HG02852 (cell line): ENCODE data around the gene ZNF555.
"Not testable (repeated sequence)": the region's sequence is repeated elsewhere in the genome, so short reads cannot be mapped to it uniquely, and the experiment has no call there.

Experiments used
- ATAC-seq: cut with Tn5 transposase; IDR thresholded peaks from one replicate; pipeline ENCODE4 v1.9.1; 2021; ENCODE audit warnings: mild to moderate bottlenecking, moderate library complexity; ENCODE audit not compliant: unreplicated experiment

Gene ZNF555

DNA sequence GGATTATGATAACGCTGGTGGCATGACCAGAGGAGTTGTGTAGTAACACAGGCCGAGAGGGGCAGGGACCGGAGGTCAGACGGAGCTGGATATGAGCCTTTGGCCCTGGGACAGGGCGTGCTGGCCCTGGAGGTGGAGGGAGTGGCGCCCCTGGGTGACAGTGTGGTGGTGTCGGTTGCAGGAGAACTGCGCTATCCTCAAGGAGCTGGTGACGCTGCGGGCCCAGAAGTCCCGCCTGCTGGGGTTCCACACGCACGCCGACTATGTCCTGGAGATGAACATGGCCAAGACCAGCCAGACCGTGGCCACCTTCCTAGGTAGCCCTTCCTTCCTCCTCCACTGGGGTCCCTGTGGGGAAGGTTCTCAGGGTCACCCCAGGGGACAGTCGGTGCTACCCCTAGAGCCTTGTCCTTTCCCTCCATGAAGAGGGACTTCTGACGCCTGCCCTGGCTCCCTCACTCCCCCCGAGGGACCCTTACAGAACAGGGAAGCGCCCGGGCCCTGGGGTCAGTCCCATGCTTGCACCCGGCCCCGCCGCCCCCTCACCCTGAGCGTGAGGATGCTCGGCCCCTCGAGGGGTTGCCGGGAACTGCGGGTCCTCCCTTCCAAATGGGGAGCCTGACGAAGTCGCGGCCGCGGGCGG, 34.4 kb upstream of the ZNF555 start:
- no peak for ATAC-seq

DNA sequence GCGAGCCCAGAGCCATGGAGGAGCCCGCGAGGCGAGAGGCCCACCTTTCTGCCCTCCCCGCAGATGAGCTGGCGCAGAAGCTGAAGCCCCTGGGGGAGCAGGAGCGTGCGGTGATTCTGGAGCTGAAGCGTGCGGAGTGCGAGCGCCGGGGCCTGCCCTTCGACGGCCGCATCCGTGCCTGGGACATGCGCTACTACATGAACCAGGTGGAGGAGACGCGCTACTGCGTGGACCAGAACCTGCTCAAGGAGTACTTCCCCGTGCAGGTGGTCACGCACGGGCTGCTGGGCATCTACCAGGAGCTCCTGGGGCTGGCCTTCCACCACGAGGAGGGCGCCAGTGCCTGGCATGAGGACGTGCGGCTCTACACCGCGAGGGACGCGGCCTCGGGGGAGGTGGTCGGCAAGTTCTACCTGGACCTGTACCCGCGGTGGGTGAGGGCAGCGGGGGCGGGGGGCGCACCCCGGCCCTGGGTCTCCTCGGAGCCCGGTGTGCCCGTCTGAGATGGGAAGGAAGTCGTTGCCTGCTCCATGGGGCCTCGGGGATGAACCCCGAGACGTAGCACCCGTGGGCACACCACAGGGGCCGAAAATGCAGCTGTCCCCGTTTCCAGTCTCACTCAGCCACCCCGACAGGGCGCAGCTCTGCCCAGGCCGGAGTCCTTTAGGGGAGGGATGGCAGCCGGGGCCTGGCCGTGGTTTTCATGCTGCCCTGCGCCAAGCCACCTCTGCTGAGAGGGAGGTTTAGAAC, 33.7 kb upstream of the ZNF555 start:
- no peak for ATAC-seq

DNA sequence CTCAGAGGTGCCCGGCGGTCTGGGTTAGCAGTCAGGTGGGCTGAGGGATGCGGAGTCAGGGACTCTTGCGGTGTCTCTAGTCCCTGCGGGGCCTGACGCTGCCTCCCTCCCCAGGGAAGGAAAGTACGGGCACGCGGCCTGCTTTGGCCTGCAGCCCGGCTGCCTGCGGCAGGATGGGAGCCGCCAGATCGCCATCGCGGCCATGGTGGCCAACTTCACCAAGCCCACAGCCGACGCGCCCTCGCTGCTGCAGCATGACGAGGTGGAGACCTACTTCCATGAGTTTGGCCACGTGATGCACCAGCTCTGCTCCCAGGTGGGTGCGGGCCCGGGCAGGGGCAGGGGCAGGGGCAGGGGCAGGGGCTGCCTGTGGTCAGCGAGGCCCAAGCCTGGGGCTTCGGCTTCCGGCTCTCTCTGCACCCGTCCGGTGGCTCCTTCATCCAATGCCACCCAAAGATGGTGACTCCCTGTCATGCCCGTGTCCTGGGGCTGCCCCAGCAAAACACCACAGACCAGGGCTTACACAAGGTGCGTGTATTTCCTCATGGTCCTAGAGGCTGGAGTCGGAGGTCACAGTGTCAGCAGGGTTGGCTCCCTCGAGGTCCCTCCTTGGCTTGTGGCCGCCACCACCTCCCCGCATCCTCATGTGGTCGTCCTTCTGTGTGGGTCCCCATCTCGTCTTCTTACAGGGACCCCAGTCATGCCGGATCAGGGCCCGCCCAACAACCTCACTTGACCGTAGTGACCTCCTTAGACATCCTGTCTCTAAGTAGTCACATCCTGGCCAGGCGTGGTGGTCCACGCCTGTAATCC, 32.9 kb upstream of the ZNF555 start:
- no peak for ATAC-seq

DNA sequence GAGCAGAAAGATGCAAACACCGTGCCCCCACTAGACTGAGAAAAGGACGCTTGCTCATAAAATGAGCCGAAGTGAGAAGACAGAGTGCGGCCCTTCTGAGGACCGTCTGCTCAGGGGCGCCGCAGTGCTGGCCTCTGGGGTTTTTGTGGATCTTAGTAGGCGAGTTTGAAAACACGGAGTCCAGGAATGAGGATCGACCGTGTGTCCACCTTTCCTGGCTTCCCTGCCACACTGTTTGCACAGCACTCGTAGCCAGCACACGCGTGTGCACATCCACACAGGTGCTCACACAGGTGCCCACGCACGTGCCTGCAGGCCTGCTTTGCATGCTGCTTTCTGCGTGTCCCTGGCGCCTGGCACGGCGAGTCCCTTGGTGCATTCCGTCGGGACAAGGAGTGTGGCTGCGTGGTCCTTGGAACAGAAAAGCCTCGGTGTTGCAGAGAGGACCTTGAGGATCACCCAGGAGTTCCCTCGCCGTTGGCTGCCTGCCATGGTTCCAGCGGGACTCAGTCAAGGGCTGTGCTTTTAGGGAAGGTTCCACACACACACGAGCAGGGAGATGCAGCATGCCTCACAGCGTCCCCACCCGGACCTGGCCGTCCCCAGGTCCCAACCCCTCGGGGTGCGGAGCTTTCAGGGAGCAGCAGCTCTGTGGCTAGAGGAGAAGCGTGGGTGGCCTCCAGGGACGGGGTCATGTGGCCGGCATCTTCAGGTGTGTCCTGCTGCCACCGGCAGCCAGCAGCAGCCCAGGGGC, 31.7 kb upstream of the ZNF555 start:
- no peak for ATAC-seq

DNA sequence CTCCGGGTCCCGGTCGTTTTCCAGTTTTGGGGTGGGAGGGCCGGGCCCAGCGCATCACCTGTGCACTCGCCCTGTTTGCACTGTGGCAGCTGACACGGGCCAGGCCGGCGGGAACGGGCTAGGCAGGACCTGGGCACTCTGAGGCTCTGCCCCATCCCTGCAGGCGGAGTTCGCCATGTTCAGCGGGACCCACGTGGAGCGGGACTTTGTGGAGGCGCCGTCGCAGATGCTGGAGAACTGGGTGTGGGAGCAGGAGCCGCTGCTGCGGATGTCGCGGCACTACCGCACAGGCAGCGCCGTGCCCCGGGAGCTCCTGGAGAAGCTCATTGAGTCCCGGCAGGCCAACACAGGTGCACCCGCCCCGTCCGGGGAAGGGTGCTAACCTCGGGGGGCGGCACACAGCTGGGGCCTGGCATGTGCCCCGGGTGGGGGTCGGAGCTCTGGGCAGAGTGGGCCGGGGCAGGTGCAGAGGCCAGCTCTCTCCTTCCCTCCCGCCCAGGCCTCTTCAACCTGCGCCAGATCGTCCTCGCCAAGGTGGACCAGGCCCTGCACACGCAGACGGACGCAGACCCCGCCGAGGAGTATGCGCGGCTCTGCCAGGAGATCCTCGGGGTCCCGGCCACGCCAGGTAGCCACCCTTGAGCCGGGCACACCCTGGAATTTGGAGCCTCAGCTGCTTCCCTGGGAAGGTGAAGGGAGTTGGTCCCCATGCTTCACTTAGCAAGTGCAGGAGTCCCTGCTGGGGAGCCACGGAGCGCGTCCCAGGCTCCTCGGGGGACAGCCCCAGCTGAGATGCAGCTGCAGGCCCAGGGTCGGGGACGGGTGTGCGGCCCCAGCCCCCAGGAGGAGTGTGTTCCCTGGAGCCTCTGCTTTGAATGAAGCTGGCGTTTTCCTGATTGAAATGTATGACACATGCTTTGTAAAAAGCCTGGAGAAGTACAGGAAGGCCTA, 30.9 kb upstream of the ZNF555 start:
- ATAC-seq: no peak

DNA sequence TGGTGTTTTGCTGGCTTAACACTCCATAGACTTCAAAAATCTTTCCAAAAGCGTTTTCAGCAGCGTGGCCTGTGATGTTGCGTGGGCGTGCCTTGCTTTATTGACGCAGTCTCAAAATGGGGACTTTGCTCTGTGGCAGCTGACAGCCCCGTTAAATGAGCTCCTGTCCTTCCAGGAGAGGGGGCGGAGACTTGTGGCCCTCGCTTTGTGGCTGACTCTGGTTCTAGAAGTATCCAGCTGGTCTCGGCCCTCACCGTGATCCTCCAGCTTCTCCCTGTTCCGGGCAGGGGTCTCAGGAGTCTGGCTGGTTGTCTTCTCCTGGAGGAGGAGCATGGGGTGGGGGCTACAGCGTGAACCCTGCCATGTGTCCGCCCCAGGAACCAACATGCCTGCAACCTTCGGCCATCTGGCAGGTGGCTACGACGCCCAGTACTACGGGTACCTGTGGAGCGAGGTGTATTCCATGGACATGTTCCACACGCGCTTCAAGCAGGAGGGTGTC, 30.0 kb upstream of the ZNF555 start:
- no peak for ATAC-seq

DNA sequence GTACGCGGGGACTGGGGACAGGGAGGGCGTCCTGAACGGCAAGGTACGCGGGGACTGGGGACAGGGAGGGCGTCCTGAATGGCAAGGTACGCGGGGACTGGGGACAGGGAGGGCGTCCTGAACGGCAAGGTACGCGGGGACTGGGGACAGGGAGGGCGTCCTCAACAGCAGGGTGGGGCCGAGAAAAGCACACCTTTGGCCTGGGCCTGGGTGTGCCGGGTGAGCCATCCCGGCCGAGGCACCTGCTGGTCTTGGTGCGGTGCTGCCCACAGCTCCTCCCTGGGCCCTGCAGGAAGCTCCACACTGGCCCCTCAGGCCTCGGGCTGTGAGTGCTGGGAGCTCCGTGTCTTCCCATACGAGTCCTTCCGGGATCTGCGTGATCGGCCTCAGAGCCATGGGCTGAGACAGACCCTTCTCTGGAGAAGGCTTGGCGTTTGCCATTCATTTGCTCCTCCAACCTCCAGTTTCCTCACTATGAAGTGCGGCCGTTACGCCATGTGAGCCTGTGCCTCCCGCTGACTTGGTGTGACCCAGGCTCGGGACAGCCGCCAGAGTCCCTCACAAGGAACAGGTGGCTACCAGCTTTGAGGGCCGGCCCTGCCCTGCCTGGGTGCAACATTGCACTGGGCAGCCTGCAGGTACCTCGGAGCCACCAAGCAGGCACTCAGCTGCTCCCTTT, 29.4 kb upstream of the ZNF555 start:
- ATAC-seq: no peak

DNA sequence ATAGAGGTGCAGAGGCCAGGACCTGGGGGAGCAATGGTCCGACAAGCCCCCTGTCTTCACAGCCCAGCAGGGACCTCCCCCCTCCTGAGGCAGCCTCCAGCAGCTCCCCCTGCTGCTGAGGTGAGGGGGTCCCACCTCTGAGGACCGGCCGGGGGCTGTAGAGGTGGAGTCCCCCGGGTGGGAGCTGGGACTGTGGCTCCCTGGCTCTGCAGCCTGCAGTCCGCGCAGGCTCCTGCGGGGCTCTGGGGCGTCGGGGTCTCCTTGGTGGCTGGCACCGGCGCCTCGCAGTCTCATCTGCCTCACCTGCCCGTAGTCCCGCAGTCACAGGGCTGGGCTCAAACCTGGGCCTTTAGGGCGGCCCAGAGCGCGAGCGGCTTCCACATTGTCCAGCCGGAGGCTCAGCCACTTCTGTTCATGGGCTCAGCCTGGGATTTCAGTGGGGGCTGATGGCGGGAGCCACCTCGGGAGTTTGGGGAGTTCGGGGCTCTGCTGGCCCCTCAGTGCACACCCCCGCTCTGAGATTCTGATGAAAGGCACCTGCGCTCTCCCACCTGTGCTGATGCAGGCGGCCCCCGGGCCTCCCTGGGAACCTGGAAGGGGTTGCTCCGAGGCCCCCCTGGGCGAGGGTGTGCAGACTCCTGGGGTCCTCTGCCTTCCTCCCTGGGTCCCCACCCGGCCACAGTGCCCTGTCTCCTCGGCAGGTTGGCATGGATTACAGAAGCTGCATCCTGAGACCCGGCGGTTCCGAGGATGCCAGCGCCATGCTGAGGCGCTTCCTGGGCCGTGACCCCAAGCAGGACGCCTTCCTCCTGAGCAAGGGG, 28.7 kb upstream of the ZNF555 start:
- ATAC-seq: no peak

DNA sequence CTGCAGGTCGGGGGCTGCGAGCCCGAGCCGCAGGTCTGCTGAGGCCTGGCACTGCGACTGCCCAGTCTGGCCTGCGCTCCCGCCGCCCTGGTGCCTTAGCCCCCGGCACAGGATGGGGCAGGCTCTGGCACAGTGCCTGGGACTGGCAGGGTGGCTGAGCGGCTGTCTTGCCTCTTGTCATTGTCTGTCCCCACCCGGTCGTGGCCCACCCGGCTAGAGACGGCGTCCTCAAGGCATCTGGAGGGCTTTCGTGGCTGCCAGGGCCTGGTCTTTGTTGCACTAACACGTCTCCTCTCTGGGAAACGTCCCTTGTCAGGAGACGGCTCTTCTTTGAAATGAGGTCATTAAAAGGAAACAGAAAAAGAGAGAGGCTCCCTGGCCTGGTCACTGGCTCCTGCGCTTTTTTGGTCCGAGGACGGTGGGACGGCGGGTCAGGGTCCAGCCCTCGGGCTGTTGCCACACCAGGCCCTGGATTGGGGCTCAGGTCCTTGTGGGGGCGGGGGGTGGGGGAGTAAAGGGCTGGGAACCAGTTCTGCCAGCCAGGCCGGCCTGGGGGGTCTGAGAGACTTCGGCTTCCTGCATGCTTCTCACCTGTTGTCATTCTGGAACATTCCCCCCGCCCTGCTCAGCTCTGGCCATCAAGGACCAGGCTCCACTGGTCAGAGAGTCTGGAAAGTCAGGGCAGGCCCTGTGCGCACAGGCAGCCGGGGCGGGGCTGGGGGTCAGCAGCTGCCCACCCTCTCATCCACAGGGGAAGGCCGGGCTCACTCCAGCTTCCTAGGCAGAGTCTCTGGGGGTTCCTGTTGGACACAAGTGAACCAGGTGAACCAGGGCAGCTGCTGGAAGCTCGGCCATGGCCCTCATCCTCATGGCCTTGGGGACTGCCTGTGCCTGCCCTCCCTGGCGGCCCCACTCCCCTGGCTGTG, 27.8 kb upstream of the ZNF555 start:
- no peak for ATAC-seq

DNA sequence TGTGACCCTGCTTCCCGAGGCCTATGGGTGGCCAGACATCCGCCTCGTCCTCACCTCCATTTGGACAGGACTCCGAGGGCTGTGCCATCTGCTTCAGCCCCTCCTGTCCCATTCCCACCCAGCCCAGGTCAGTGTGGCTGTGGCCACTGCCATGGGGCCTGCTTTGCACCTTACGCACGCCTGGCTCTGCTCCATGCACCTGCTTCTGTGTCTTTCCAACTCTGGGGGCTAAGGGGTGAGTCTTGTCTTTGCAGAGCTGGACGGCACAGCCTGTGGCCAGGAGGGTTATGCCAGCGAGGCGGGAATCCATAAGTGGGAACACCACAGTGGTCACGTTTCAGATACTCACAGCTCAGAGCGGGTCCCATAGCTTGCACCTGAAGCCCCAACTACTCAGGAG, 26.8 kb upstream of the ZNF555 start:
- ATAC-seq: no peak

DNA sequence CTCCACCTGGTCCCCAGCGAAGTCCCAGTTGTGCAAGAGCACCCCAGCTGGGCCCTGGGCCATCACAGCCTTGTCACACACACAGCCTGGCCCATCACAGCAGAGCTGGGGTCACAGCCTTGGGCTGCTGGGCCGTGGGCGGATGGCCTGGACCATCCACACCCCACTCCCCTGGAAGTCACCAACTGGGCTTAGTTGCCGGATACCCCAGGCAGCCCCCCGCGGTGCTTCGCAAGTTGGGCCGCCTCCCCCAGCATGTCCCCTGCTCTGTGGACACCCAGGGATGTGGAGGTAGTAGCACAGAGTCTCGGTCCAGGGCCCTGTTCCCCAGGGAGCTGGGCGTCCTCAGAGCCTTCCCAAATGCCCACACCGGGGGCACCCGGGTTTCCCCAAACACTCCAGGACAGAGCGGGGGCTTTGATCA, 26.1 kb upstream of the ZNF555 start:
- ATAC-seq: no peak

DNA sequence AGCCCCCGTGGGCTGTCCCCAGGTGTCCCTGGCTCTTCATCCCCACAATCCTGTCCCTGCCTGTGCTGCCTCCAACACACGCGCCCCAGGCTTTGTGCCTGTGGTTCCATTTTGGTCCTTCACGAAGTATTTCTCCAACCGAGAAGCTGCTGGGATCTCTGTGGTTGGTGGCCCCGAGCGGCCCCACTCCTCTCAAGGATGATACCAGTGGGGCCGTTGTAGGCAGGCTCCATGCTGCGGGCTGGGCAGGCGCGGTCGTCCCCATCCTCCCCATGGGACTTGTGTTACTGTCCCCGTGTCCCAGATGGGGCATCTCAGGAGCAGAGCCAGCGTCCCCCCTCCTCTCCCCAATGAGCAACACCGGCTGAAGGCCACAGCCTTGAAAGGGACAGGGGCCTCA, 25.4 kb upstream of the ZNF555 start:
- no peak for ATAC-seq

DNA sequence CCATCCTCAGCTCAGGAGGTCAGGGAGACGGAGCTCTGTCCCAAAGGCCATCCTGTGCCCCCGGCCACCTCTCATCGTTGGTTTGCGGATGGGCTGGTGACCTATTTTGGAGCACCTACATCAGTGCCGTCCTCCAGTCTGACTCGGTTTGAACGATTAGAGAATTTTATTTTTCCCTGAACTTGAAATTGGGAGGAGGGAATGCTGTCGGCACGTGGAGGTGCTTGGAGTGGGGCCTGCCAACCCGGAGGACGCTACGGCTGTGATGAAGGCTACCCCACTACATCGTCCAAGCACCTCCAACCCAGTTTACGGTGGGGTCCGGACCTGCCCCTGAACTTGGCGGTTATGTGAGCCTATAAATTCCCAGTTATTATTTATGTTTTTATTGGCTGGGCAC, 24.6 kb upstream of the ZNF555 start:
- ATAC-seq: no peak

DNA sequence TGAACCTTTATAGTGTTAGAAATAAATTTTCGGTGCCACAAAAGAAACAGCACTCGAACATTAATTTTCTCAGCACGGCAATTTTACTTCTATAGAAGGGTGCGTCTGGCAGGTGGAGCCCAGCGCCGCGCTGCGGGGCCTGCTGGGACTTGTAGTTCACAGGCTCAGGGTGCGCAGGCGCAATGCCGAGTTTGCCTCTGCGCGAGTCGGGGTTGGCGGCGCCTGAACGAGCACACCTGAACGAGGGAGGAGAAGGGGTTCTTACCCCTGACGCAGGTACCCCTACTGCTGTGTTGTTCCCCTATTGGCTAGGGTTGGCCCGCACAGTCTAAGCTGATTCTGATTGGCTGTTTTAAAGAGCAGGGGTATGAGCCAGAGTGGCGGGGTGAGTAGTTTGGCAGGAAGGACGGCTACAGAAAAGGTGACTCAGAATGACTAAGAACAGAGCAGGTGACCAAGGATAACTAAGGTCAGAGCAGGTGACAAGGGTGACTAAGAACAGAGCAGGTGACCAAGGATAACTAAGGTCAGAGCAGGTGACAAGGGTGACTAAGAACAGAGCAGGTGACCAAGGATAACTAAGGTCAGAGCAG, 23.9 kb upstream of the ZNF555 start:
- ATAC-seq: not testable (repeated sequence)

DNA sequence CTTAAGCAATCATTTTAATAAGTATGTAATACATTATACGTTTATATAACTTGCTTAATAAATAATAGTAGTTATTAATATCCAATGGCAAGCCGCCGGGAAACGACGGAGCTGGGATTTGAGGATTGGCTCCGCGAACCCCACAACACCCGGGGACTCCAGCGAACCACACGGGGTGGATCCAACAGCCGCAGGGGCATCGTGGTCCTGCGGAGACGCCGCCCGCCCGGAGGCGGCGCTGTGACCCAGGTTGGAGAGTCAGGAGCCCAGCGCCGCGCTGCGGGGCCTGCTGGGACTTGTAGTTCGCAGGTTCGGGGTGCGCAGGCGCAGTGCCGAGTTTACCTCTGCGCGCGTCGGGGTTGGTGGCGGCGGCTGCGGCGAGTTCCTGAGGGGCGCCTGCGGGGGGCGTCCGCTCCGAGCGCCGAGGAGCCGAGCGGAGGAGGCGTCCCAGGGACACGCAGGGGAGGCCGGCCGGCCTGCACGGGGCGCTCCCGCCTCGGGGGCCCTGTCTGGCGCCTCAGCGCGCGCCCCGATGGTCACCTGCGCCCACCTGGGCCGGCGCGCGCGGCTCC, 21.6 kb upstream of the ZNF555 start, which contains the start of gene ZNF554:
Gene ZNF554, plus strand, starts transcription at position 329 of the 572 bp plus-strand sequence. Its CDS starts 204 bp downstream, at position 533.
- ATAC-seq: peak; percentile 86

DNA sequence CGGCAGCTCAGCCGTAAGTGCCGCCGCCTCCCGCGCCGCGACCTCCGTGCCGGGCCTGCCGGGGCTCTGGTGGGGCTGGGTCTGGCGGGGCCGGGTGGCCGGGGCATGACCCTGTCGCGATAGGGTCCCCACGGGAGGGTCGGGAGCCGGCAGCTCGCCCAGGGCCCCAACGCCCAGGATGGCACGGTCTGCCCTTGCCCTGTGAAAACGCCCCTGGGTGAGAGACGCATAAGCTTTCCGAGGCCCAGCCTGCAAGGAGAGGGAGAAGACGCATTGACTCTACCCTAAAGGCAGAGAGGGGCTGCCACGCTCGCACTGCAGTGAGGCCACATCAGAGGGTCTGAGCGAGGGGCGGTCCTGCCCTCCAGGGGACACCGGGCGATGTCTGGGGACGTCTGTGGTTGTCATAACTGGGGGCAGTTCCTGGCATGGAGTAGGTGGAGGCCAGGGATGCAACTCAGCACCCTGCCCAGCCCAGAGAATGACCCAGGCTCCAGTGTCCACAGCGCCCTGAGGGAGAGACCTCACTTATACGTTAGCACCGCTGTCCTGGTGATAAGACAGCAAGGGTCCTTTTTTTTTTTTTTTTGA, 21.1 kb upstream of the ZNF555 start:
- ATAC-seq: peak; percentile 30
